Activated effector memory CD4-positive, alpha-beta T cell treated with Interleukin-2 at 50 U/mL for 16 hours (primary cell): ENCODE measurements around the gene RHCE.
"Not testable (repeated sequence)": the region's sequence is repeated elsewhere in the genome, so short reads cannot be mapped to it uniquely, and the experiment has no call there.

Experiments
- DNase-seq: peaks from one replicate; pipeline ENCODE4 v3.0.0-alpha.2; 2020

The RHCE gene

GRCh38 chr1:25420715-25421114 is at the start of gene RHCE:
Gene RHCE, minus strand, starts transcription at chr1:25420825. Its CDS starts 39 bp downstream, at chr1:25420786.
- not testable (repeated sequence) for DNase-seq

- DNase-seq: no peak
Measured at GRCh38 chr1:25469177-25469576, 48.6 kb upstream of the RHCE start.

- no peak for DNase-seq
Measured at GRCh38 chr1:25468033-25468432, 47.4 kb upstream of the RHCE start.

GRCh38 chr1:25467616-25468015 is 47.0 kb upstream of the RHCE start:
- DNase-seq: no peak

- no peak for DNase-seq
Measured at GRCh38 chr1:25467193-25467592, 46.6 kb upstream of the RHCE start.

- no peak for DNase-seq
Measured at GRCh38 chr1:25462732-25463131, 42.1 kb upstream of the RHCE start.

- no peak for DNase-seq
Measured at GRCh38 chr1:25461849-25462248, 41.2 kb upstream of the RHCE start.

- DNase-seq: not testable (repeated sequence)
Measured at GRCh38 chr1:25460816-25461215, 40.2 kb upstream of the RHCE start.

- DNase-seq: no peak
Measured at GRCh38 chr1:25460020-25460419, 39.4 kb upstream of the RHCE start.

GRCh38 chr1:25458541-25459298 is 38.1 kb upstream of the RHCE start:
- DNase-seq: no peak

- no peak for DNase-seq
Measured at GRCh38 chr1:25456502-25456901, 35.9 kb upstream of the RHCE start.

GRCh38 chr1:25451908-25452307 is 31.3 kb upstream of the RHCE start:
- no peak for DNase-seq

GRCh38 chr1:25450891-25451290 is 30.3 kb upstream of the RHCE start:
- DNase-seq: no peak

GRCh38 chr1:25447547-25447946 is 26.9 kb upstream of the RHCE start:
- no peak for DNase-seq

GRCh38 chr1:25445993-25446538 is 25.4 kb upstream of the RHCE start:
- no peak for DNase-seq

- not testable (repeated sequence) for DNase-seq
Measured at GRCh38 chr1:25444604-25445003, 24.0 kb upstream of the RHCE start.

- no peak for DNase-seq
Measured at GRCh38 chr1:25443030-25443699, 22.5 kb upstream of the RHCE start.

- no peak for DNase-seq
Measured at GRCh38 chr1:25442178-25442577, 21.6 kb upstream of the RHCE start.

- no peak for DNase-seq
Measured at GRCh38 chr1:25439287-25439686, 18.7 kb upstream of the RHCE start.

GRCh38 chr1:25437672-25438071 is 17.0 kb upstream of the RHCE start:
- no peak for DNase-seq

GRCh38 chr1:25435397-25436108 is 14.9 kb upstream of the RHCE start:
- DNase-seq: no peak

- DNase-seq: no peak
Measured at GRCh38 chr1:25433389-25434186, 13.0 kb upstream of the RHCE start.
